OCI-LY1 (cell line): ENCODE measurements around the gene MME.

ENCODE experiments used
- CTCF ChIP-seq: fragments of 200-600 bp; sonication (generic), shearing (Covaris generic); IDR thresholded peaks from 2 replicates; pipeline ENCODE4 v1.5.1; 2017; ENCODE audit warnings: mild to moderate bottlenecking, antibody characterized with exemption, low read length, moderate library complexity, mixed read lengths
- EZH2 ChIP-seq: fragments of 200-600 bp; sonication (generic), shearing (Covaris generic); IDR thresholded peaks from 2 replicates; pipeline ENCODE4 v1.8.0; 2017; ENCODE audit warnings: borderline replicate concordance, mixed run types, mild to moderate bottlenecking, antibody characterized with exemption, low read length, moderate library complexity, mixed read lengths

DNA sequence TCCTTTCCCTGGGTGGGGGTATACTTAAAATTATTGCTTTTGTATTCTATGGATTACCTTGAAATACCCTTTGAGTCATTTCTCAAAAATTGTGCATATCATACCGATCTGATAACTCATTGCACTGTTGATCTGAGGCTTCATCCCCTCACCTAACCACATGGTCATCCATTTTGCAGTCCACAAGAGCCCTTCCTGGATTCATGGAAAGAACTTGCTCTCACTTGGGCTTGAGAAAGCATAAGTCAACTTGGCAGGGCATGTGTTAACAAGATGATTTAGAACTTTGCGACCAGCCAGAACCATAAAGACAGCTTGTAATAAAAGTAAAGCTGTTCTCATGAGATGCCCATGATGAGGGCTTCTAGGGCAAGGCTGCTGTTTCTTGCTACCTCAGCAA is 22.2 kb downstream of the MME start:
- TF ChIP-seq CTCF (no peak), EZH2 (no peak)
